NCI-H187 treated with DMSO at 0.1 percent for 48 hours (cell line): ENCODE data around the gene NOP14.
"Not testable (repeated sequence)": the region's sequence is repeated elsewhere in the genome, so short reads cannot be mapped to it uniquely, and the experiment has no call there.

Experiments used
- DNase-seq: peaks from one replicate; lab custom pipeline; 2025; lab: John Stamatoyannopoulos, UW

Gene NOP14

DNA sequence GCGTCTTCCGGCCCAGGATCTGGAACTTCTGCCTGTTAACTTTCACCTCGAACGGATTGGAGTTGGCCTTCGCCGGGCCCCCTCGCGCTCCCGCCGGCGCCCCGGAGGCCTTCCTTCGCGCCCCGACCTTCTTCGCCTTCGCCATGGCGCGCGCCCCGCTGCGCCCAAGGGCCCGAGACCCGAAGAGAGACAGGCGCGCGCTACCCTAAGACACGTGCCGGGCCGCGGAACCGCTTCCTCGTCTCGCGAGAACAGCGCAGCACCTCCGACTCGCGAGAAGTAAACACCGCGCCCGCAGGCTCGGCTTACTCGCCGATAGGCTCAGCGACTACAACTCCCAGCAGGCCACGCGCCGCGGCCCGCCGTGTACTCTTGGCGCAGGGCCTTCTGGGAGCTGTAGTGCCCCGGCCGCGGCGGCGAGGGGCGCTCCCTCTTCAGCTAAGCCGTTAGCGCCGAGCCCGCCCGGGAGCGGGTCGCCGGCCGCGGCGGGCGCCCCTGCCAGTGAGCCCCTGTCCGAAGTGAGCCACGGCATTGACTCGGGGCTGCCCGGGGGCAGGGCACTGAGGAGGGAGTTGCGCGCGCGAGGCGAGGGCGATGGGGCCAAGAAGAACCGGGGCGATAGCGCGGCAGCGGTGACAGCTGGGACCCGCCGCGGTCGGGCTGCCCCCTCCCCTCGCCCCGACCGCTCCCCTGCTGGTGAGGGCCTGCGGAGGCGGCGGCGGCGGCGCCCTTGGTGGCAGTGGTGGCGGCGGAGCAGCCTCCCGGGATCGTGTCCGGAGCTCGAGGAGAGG lies at the start of gene NOP14, which contains the start of gene GRK4:
Gene NOP14 (minus strand): TSS at position 232 of the 791 bp plus-strand sequence. CDS start 87 bp downstream, at position 145.
Gene GRK4 (plus strand): TSS at position 397 of the 791 bp plus-strand sequence. CDS start 500 bp downstream, outside the sequence.
- DNase-seq: peak; percentile 87

DNA sequence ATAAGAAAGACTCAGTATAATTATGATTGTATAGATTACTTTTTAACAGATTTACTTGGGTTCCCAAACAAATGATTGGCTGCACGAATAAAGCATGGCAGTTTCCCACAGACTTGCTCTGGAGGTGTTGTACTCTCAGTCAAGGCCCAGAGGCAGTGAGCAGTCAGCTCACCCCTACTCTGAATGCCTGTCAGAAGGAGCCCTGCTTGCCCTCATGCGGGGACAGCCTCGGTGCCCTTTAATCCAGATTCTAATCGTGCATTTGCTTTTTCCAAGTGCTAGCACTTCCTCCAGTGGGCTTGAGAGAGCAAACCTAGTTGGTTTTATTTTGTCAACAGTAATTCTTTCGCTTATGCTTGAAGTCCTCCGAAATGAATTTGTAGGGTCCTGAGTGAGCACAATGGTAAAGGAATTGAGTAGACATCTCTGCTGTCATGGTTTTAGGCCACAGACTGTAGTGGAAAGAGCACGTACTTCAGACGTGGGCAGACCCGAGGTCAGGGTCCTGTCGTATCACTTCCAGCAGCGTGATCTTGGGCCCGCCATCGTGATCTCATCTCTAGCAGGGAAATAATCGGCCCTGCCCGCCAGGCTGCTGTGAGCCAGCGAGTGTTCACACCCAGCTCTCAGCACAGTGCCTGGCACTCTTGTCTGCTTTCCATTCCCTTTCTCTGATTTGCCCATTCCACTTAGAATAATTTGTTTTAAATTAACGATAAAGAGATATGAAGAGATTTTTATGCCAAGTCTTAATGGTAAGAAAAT lies 48.4 kb upstream of the NOP14 start:
- DNase-seq: no peak

DNA sequence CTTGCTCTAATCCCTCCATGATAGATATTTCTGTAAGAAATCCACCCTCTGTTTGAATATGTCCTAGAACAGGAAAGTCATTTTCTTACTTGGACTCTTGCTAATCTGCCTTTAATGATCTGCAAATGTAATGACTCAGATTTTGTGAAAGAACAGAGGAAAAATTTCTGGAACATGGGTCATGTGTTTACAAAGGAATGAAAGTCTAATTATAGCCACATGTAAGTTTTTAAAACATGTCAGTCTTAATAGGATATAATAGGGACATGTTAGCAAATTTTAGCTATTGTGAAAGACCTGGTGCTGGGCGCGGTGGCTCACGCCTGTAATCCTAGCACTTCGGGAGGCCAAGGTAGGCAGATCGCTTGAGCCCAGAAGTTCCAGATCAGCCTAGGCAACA lies 47.8 kb upstream of the NOP14 start:
- no peak for DNase-seq

DNA sequence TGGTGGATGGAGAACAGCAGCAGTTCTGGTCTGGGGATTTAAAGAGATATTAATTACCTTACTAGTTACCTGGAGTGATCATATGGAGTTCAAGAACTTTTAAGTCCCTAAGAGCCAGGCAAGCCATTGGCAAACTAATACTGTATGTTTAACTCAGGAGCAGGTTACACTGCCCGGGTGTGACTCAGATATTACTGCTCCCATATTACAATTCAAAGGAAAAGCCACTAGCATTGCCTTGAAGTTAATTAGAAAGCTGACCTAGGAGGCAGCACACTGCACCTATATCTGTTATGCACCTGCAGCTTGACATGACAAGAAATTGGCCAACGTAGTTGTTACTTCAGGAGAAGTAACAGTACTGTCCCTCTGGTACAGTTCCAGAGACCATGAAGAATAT lies 47.4 kb upstream of the NOP14 start:
- DNase-seq: no peak

DNA sequence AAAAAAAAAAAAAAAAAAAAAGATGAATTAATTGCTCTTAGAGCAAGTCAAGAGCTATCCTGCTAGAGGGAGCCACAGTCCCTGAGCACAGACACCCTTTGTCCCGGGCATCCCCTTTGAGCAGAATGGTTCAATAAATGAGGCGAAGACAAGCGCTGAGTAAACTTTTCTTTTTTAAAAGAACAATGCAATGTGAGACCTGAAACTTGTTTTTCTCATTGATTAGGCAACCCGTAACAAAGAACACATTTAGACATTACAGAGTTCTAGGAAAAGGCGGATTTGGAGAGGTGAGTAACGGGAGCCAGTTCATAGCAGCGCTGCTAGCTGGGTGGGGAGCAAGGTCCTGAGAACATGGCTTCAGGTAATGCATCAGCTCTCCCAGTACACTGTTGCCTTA lies 46.2 kb upstream of the NOP14 start:
- DNase-seq: no peak

DNA sequence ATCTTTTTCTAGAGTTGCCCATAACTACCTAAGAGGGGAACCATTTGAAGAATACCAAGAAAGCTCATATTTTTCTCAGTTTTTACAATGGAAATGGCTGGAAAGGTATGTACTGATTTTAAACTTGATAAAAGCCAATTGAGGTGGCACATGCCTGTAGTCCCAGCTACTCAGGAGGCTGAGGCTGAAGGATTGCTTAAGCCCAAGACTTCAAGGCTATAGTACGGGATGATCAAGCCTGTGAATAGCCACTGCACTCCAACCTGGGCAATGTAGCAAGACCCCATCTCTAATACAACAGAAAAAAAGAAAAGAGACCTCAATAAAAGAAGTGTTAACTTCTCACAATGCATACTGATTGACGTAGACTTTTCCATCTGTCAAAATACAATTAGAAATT lies 44.5 kb upstream of the NOP14 start:
- no peak for DNase-seq

DNA sequence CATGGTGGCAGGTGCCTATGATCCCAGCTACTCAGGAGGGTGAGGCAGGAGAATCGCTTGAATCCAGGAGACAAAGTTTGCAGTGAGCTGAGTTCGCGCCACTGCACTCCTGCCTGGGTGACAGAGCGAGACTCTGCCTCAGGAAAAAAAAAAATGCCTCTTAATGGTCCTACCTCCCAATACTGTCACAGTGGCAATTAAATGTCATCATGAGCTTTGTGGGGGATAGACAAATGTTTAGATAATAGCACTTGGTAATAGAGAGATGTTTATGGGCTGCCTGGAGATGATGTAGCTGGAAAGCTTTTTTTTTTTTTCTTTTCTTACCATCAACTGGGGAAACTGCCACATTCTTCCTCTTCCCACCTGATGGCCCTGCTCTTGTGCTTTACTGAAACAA lies 33.2 kb upstream of the NOP14 start:
- no peak for DNase-seq

DNA sequence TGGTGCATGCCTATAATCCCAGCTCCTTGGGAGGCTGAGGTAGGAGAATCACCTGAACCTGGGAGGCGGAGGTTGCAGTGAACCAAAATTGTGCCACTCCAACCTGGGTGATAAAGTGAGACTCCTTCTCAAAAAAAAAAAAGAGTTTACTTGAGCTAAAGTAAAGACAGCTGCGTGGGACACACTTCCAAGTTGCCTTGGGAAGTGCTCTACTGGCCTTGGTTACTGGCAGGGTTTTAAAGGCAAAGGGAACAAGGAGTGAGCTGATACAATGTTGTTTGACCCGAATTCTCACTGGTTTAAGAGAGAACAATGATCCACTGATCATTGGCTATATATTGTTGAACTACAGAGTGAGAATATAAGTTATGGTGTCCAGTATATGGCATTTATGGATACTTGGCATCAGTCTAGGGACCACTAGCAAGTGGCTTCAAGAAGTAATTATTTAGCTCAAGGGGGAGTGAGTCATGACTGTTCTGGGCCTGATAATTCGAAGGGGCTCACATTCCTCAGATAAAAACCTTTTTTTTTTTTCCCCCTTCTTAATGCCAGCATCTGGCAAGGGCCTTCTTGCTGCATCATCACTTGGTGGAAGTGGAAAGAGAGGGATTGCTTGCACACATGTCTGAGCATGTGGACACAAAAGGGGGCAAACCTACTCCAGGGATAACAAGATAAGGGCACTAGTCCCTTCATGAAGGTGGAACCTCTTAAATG lies 32.5 kb upstream of the NOP14 start:
- DNase-seq: no peak

DNA sequence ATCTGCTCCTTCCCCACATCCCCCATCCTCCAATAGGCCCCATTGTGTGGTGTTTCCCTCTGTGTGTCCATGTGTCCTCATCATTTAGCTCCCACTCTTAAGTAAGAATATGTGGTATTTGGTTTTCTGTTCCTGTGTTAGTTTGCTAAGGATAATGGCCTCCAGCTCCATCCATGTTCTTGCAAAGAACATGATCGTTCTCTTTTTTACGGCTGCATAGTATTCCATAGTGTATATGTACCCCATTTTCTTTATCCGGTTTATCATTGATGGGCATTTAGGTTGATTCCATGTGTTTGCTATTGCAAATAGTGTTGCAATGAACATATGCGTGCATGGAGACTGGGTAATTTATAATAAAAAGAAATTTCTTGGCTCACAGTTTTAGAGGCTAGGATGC lies 31.7 kb upstream of the NOP14 start:
- DNase-seq: no peak

DNA sequence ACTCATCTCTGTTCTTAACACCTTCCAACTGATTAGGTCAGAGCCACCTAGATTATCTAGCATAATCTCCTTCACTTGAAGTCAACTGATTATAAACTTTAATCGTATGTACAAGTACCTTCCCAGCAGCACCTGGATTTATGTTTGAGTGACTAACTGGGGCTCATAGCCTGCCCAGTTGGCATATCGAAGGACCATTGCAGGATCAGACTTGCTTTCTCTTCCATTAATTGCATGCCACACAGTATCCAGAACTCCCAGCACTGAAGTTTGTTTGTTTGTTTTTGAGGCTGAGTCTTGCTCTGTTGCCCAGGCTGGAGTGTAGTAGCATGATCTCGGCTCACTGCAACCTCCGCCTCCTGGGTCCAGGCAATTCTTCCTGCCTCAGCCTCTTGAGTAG lies 28.0 kb upstream of the NOP14 start:
- DNase-seq: no peak

DNA sequence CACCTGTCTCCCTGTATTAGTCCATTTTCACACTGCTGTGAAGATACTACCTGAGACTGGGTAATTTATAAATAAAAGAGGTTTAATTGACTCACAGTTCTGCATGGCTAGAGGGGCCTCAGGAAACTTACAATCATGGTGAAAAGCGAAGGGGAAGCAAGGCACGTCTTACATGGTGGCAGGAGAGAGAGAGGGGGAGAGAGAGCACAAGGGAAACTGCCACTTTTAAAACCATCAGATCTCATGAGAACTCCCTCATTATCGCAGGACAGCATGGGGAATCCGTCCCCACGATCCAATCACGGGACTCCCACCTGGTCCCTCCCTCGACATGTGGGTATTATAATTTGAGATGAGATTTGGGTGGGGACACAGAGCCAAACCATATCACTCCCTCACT lies 20.5 kb upstream of the NOP14 start:
- DNase-seq: not testable (repeated sequence)

DNA sequence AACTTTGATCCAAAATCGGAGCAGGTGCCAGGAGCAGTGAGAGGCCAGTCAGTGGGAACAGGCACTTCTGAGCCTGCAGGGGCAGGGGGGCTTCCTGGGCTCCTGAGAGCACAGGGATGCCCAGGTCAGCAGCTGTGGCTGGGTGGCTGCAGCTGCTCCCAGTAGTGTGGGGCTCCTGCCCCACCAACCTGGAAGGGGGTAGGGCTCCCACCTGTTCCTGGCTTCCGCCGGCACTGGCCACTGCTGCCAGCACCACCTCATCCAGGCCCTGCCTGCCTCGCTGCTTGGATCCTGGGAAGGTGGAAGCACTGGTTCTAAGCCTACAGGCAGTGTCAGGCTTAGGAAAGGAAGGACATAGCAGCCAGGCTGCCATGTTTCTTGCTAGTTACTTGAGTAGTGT lies 18.8 kb upstream of the NOP14 start:
- no peak for DNase-seq

DNA sequence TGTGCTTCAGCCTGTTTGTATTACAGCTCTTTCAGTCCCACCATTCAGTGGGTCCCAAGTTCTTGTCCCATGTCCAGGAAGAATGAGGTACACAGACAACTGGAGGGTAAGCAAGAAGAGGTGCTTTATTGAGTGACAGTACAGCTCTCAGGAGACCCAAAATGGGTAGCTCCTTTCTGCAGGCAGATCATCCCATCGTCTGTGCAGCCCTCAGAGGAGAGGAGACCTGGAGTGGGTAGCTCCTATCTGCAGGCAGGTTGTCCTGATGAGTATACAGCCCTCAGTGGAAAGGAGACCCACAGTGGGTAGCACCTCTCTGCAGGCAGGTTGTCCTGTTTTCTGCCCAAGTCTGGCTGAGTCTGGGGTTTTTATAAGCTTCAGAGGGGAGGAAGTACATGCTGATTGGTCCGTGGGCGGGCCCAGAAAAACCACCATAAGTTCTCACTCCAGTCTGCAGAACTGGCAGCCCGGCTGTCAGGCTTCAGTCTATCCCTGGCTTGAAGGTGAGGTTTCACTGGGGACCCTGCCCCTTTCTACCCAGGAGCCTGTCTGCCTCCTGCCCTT lies 18.1 kb upstream of the NOP14 start:
- no peak for DNase-seq

DNA sequence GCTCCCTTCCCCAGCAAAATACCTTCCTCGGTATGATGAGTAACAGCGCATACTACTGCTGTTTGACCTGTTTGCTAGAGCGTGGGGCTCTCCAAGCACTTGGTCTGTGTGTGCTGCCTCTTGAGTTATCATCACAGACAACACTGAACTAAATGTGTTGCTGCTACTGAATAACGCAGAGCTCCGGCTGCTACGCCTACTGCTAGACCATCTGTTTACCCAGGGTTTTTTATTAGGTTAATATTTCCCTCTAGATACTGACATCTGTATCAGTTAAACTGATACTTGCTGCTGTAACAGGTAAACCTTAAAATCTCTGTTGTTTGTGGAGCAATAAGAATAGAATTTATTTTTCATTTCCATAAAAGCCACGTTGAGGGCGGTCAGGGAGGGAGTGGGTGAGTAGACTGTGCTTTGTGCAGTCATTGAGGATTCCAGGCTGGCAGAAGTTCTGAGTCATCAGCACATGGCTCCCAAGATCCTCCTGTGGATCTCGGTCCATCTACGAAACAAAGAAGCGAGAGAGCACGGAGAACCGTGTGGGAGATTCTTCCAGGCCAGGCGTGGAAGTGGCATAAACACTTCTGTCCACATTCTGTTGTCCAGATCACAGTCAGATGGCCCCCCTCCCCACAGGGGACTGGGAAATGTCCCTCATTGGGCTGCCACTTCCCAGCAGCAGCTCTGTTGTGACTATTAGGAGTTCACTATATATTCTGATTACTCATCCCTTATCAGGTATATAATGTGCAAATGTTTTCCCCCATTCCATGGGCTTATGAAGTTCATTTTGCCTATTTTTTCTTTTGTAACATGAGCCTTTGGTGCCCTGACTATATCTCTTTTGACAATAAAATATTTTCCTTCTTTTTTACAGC lies 14.2 kb upstream of the NOP14 start:
- no peak for DNase-seq

DNA sequence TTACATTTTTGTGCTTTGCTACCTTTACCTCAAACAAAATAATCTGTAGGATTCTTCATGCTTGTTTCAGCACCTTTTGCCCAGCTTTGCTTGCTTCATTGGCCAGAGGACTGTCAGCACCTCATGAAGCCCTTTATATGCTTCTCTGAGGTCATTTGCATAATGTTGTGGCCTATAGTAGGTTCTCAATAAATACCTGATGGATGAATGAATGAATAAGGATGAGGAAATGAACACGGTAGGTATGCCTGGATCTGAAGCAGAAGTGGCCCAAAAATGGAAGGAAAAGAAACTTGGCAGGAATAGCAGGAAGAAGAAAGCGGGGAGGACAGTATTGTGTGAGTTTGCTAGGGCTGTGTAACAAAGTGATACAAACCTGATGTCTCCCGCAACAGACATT lies 8.1 kb upstream of the NOP14 start:
- DNase-seq: no peak

DNA sequence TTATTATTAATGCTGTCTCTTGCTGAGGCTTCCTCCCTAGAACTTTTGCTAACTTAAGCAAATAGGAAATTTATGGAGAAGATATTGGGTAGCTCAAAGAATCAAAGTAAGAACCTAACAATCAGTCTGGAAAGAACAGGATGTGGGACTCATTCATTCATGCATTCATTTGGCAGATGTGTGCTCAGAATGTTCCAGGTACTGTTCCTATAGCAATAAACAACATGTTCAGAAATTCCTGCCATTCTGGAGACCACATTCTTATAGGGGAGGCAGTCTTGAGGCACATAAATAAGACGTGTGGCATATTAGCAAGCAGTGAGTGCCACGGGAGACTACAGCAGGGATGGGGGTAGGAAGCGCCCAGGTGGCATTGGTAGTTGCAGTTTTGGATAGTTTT lies 5.2 kb upstream of the NOP14 start:
- DNase-seq: no peak

DNA sequence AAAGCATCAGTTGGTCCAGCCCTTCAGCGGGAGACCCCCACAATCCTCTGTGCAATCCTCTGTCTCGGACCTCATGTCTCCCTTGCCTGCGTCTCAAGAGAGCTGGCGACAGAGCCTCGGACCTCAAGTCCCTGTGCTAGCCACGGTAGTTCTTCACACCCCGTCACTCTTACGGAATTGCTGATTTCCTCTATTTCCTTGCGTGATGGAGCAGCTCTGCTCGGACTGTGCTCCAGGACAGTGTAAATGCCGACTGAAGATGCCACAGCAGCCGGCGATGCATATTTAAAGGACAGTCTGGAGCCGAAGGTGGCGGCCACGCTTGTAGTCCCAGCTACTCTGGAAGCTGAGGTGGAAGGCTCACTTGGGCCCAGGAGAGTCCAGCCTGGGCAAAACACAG lies 2.1 kb upstream of the NOP14 start:
- no peak for DNase-seq

DNA sequence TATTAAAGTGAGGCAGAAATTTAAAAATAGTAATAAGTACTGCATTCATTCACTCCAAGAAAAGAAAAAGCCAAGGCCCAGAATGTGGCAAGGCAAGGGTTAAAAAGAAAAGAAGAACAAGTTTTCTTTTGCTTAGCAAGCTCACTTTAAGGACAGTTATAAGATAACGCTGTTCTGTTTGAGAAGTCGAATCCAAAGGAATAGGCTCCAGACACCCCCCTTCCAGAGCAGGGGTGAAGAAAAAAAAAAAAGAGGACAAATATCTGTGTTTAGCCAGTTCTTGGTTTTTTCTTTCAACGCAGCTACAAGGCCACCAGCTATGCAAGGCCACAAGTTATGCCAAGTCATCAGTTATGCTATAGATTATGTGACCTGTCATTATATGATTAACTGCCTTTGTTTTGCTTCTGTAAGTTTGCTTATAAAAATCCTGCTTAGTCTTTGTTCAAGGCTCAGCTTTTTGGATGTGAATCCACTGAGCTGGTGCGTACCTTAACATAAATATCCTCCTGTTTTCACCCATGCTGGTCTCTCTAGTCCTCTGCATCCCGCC lies 1.6 kb upstream of the NOP14 start:
- DNase-seq: no peak

DNA sequence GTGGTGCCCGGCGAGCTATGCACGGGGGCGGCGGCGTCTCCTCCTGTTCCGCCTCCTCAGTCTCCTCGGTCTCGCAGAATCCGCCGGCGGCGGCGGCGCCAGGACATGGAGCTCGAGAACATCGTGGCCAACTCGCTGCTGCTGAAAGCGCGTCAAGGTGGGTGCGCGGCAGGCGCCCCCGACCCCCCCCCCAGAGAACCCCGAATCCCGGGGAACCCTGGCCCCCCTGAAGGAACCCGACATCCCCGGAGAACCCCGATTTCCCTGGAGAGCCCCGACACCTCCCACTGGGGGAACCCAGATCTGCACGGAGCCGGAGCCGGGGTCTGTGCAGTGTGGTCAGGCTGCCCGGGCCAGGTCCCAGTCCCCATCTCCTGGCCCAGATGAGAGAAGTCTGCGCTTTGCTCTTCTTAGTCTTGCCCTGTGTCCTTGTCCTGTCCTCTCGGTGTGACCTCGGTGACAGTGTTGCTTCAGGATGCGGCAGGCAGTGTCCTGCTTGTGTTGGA lies 813 bp upstream of the NOP14 start:
- DNase-seq: no peak

DNA sequence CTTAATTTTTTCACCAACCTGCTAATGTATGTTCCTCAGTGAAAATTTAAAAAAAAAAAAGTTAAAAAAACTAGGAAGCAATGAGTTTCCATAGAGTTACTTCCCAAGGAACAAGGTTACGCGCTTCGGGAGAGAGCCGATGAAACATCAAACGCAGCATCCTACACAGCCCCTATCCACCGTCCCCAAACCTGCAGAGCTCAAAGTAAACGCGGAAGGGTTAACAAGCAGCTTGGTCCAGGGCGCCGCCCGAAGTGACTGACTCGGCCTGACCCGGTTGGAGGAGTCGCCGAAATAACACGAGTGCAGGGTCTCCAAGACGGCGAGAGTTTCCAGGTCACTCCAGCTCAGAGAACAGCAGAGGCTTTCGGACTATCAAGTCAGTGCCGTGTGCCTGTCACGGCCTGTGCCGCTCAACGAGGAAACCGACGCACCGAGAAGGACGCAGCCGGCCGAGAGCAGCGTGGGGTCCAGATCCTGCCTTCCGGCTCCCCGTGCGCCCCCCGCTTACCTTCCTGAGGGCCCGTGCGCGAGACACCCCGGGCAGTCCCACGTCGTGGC lies 512 bp downstream of the NOP14 start:
- no peak for DNase-seq
